IMR-90 (cell line): ENCODE results near the gene SLC26A5. TPM values are rescaled to one million over a fixed set of nuclear protein-coding genes. Genes with fewer than 3 reads are reported as not detected.

Experiments used
- microRNA-seq, 2 experiments: library from miRNA; stranded (forward) in 1 of 2; unstranded in 1 of 2; fragments of 10-50 nt in 1 of 2; fragments of <30 nt in 1 of 2; gene quantifications in 1 of 2; microRNA quantifications in 1 of 2; one replicate each; pipeline versions ENCODE3 to v1.1.0; 2013 to 2020; ENCODE audit not compliant: insufficient read depth in 1 of 2, insufficient read length in 1 of 2, unreplicated experiment in 1 of 2
- polyA plus RNA-seq, 3 experiments: library from polyadenylated mRNA; depleted of rRNA; stranded (reverse); fragments of >200 nt; gene quantifications; 2 replicates each; pipeline ENCODE4 v1.2.3, GENCODE V29; 2012; ENCODE audit warnings: low replicate concordance in 1 of 3
- small RNA-seq, 5 experiments: library from RNA; depleted of rRNA; stranded (forward); fragments of <200 nt; gene quantifications; one replicate each; pipeline ENCODE3, GENCODE V24; 2012
- total RNA-seq: library from RNA; depleted of rRNA; stranded (reverse); fragments of >200 nt; gene quantifications from 2 replicates; pipeline ENCODE4 v1.2.3, GENCODE V29; 2012; rRNA removed

SLC26A5 gene
- total and polyA plus RNA-seq, 2 of the 4 experiments (the other 2 are of a cell fraction), result not detected

Small RNAs within 50 kb of the gene (microRNA-seq; reads per million reads assigned to microRNA genes)
- gene RF00019 (ENCODE audit: insufficient read depth, insufficient read length) (not detected), gene RPS29P16 (ENCODE audit: insufficient read depth, insufficient read length) (not detected)

Small RNAs within 50 kb of the gene (small RNA-seq; reads per million reads assigned to genes)
- gene RF00019 (0 reads per million in 5 experiments), gene RPS29P16 (0 reads per million in 5 experiments)

Other genes starting within 250 kb of the SLC26A5 start
- 66.7 and 72.8 TPM in 2 replicates for gene PMPCB, start 148.8 kb downstream of the SLC26A5 start, total RNA-seq
- 43.3 and 50.4 TPM in 2 replicates for gene PMPCB, start 148.8 kb downstream of the SLC26A5 start, polyA plus RNA-seq (2012; rRNA removed)
- 22.4 and 31.9 TPM in 2 replicates for gene DNAJC2, start 101.4 kb downstream of the SLC26A5 start, total RNA-seq
- 17.5 and 19.3 TPM in 2 replicates for gene DNAJC2, start 101.4 kb downstream of the SLC26A5 start, polyA plus RNA-seq (2012; rRNA removed)
- gene PSMC2, start 98.6 kb downstream of the SLC26A5 start, total RNA-seq, result 311 and 353 TPM in 2 replicates
- 184 and 188 TPM in 2 replicates for gene PSMC2, start 98.6 kb downstream of the SLC26A5 start, polyA plus RNA-seq (2012; rRNA removed)